ENCODE data around the gene MDK.

Gene MDK

GRCh38 chr11:46407635-46408034 lies 26.2 kb downstream of the MDK start:
- no peak for DNase-seq

- no peak for DNase-seq
Measured at GRCh38 chr11:46408407-46408986, 27.0 kb downstream of the MDK start.

- DNase-seq: no peak
Measured at GRCh38 chr11:46410021-46410420, 28.6 kb downstream of the MDK start.

GRCh38 chr11:46413760-46414465 lies 32.4 kb downstream of the MDK start:
- DNase-seq: no peak

GRCh38 chr11:46414466-46414796 lies 33.0 kb downstream of the MDK start:
- DNase-seq: no peak

- DNase-seq: no peak
Measured at GRCh38 chr11:46414879-46415278, 33.4 kb downstream of the MDK start.

GRCh38 chr11:46417711-46418110 lies 36.2 kb downstream of the MDK start:
- no peak for DNase-seq

GRCh38 chr11:46418751-46419150 lies 37.3 kb downstream of the MDK start:
- DNase-seq: no peak

- no peak for DNase-seq
Measured at GRCh38 chr11:46420513-46420912, 39.0 kb downstream of the MDK start.

GRCh38 chr11:46421257-46421880 lies 39.9 kb downstream of the MDK start:
- DNase-seq: no peak

GRCh38 chr11:46422588-46422987 lies 41.1 kb downstream of the MDK start:
- DNase-seq: no peak

- DNase-seq: no peak
Measured at GRCh38 chr11:46426233-46426991, 44.9 kb downstream of the MDK start.

GRCh38 chr11:46427364-46427763 lies 45.9 kb downstream of the MDK start:
- DNase-seq: no peak

- no peak for DNase-seq
Measured at GRCh38 chr11:46429717-46430116, 48.2 kb downstream of the MDK start.

- no peak for DNase-seq
Measured at GRCh38 chr11:46431211-46431610, 49.7 kb downstream of the MDK start.
